SW480 (cell line): ENCODE measurements around the gene TEX22.

Source experiments
- DNase-seq: peaks from one replicate; pipeline ENCODE4 v3.0.0-alpha.2; 2016; ENCODE audit warnings: low spot score

Gene TEX22

GRCh38 chr14:105400016-105400415 is 1.7 kb downstream of the TEX22 start:
- DNase-seq, result no peak

DNA sequence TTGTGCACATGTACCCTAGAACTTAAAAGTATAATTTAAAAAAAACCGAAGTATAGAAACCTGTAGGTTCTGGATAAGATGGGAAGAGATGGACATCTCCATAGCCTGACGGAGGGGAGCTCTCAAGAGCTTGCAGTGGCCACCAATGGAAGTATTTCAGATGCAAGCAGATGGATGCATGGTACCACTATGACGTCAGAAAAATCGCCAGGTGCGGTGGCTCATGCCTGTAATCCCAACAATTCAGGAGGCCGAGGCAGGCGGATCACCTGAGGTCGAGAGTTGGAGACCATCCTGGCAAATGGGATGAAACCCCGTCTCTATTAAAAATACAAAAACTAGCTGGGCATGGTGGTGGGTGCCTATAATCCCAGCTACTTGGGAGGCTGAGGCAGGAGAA is 3.4 kb downstream of the TEX22 start:
- no peak for DNase-seq

GRCh38 chr14:105408592-105408991 is 10.3 kb downstream of the TEX22 start:
- DNase-seq, result no peak

- no peak for DNase-seq
Measured at GRCh38 chr14:105409364-105409763, 11.0 kb downstream of the TEX22 start.

DNA sequence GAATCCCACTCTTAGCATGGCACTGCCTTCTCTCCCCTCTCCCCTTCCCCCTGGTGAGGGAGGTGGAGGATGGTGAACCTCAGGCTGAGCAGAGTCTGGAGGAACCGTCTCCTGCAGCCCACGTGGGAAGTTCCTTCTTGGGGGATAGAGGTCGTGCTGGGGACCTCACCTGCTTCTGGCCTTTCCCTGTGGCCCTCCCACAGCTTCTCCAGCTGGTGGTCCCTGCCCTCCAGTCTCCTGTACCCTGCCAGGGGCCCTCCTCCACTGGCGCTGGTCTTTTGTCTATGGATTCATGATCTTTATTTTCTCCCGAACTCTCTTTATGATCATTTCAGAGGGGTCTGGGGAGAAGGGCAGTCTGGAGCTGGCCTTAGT is 12.3 kb downstream of the TEX22 start:
- DNase-seq, result no peak

GRCh38 chr14:105411017-105411941 is 12.9 kb downstream of the TEX22 start:
- peak; percentile 71 for DNase-seq

DNA sequence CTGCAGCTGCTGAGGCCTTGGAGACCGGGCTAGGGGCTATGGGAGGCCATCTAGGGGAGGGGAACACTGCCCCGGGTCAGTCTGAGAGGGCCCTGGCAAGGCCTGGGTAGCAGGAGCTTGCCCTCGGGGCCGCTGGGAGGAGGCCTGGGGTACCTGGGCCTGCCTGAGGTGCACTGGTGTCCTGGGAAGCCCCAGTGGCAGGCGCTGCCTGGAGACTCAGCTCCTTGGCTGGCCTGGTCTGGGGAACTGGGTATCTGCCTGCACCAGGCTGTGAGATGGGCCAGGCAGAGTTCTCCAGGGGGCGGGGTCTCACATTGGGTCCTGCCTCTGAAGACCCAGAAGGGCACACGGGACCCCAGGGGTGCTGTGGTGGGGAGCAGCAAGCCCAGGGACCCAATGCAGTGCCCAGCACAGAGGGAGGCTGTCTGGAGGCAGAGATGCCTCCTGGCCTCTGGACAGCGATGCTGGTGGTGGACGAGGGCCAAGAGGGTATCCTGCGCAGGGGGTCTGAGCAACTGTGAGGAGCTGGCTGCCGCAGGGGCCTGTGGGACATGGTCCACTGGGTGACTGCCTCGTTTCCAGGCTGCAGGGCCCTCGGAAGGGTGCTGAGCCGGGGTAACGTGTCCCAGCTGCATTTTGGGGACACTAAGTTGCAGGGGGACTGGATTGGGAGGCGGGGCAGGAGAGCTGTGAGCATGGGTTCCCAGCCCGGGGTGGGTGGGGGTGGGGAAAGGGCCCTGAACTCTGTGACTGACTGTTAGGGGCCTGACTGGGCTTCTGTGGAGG is 13.8 kb downstream of the TEX22 start:
- DNase-seq, result no peak

GRCh38 chr14:105412771-105413543 is 14.6 kb downstream of the TEX22 start:
- DNase-seq, result no peak

DNA sequence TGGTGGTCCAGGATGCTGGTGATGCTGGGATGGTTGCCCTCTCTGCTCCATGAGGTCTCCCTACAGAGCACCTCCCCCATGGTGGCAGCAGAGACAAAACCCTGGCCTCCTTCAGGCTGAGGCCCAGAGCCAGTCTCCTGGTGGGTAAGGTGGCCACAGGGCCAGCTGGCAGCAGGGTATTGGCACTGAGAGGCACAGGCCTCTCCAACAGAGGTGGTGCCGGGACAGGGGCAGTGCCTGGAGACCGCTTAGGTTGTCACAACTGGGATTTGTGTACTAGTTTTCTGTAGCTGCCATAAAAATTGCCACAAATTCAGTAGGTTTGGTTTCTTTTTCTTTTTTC is 15.2 kb downstream of the TEX22 start:
- DNase-seq, result no peak

GRCh38 chr14:105414456-105415371 is 16.4 kb downstream of the TEX22 start:
- peak; percentile 70 for DNase-seq

DNA sequence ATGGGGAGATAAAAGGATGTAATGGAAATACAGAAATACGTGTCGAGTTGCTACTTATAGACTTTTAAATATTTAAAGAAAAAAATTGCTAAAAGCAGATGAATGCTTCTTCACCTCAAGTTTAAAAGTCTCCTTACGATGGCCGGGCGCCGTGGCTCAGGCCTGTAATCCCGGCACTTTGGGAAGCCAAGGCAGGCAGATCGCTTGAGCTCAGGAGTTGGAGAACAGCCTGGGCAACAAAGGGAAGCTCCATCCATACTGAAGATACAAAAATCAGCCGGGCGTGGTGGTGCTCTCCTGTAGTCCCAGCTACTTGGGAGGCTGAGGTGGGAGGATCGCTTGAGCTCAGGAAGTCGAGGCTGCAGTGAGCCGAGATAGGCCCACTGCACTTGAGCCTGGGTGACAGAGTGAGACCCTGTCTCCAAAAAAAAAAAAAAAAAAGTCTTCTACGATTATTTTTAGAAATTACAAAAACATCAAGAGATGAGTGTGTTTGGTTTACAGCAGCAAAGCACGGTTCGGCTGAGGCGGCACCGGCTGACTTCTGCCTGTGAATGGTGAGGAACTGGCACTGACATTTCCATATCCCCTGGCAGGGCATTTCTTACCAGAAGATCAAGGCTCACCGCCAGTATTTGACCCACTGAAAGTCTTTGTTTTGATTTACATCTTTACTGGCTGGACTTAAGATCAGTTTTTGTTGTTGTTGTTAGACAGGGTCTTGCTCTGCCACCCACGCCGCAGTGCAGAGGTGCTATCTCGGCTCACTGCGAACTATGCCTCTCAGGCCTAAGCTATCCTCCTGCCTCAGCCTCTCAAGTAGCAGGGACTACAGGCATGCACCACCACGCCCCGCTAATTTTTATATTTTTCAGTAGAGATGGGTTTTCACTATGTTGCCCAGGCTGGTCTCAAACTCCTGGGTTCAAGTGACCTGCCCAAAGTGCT is 17.4 kb downstream of the TEX22 start:
- no peak for DNase-seq

DNA sequence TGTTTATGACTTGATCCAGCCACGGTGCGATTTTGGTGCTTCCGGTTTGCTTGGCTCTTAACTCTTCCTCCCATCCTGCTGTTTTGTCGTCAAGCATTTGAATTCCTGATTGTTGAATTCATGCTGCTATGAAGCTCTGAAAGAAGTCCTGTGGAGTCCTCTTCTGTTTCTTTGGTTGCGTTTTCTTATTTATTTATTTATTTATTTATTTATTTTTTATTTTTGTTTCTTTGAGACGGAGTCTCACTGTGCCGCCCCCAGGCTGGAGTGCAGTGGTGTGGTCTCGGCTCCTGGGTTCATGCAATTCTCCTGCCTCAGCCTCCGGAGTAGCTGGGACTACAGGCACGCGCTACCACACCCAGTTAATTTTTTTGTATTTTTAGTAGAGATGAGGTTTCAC is 18.3 kb downstream of the TEX22 start:
- DNase-seq, result no peak

- DNase-seq, result no peak
Measured at GRCh38 chr14:105417690-105418121, 19.4 kb downstream of the TEX22 start.

DNA sequence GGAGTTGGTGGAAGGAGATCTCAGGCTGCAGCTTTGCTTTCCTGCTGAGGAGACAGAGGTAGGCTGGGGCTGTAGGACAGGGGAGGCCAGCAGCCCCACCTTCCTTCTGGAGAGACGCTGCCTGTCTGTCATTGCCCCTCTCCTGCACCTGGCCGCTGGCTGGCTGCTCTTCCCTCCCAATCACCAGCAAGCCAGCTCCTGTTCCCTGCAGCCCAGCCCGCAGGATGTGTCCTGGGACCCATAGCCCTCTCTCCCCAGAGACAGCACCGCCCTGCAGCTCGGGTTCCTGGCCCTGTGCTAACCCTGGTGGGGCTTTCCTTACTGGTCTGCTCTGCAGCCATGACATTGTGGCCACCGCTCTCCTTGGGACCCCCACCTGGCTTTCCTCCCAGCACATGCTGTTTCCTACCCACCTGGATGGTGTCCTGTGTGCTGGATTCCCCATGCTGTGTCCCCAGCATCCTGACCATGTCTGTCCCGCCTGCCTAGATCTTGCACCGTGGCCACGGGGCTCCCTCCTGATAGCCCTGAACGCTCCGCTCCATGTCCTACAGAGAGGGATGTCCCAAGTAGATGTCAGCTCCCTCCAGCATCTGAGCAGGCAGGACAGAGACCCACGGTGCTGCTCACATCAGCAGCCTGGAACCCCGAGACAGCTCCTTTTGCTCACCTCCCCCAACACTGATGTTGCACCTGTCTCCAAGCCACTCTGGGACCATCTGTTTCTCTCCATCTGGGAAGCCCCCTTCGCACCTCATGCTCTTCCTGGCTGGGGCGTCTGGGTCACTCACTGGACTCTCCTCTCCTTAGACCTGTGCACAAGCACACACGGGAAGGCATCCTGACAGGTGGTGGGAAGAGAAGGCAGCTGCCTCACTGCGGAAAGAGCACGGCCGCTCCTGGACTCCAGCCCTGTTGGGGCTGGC is 20.2 kb downstream of the TEX22 start:
- no peak for DNase-seq

DNA sequence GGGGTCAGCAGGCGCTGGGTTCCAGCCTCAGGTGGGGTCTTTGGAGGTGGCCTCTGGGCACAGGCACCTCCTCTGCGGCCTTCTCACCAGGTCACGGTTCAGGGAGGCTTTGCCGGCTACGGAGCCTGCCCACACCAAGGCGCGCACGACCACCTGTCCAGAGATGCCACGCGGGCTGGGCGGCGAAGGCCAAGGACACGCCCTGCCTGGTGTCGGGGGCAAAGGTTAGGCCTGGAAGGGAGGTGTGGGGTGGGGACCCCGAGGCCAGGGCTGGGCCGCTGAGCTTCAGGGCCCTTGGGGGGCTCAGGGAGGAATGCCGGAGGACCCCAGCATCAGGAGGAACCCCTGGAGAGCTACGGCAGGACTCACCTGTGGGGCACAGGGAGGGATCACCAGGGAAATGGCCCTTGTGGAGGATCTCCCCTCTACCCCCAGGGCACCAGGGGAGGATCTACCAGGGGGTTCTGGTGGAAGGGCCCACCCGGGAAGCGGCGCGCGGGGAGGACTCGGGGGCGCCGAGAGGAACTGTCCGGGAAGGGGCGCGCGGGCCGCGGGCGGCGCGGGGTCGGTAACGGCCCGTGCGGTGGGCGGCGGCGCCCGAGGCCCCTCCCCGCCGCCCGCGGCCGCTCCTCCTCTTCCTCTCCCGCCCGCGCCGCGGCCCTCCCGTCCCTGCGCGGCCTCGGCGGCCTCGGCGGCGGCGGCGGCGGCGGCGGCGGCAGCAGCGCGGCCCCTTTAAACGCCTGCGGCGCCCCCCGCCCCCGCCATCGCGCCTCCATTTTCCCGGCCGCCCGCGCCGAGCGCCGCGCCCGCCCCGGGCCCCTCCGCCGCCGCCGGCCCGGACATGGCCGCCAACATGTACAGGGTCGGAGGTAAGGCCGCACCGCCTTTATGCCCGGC is 21.1 kb downstream of the TEX22 start, which contains the start of gene MTA1:
TSS of gene MTA1 (plus strand) at position 633 of the 897 bp plus-strand sequence. CDS start at position 842, 209 bp downstream.
- peak; percentile 28 for DNase-seq

- no peak for DNase-seq
Measured at GRCh38 chr14:105420101-105420973, 22.0 kb downstream of the TEX22 start.
